HG03280 (cell line): ENCODE data around the gene FAM168A.

Experiments used
- ATAC-seq: cut with Tn5 transposase; IDR thresholded peaks from one replicate; pipeline ENCODE4 v1.9.1; 2021; ENCODE audit warnings: mild to moderate bottlenecking, moderate library complexity; ENCODE audit not compliant: unreplicated experiment

Gene FAM168A

GRCh38 chr11:73404506-73405145, 193.3 kb downstream of the FAM168A start:
- ATAC-seq: no peak

GRCh38 chr11:73404048-73404447, 193.9 kb downstream of the FAM168A start:
- ATAC-seq: no peak

GRCh38 chr11:73403541-73403940, 194.4 kb downstream of the FAM168A start:
- ATAC-seq: no peak

- ATAC-seq: no peak
These were observed 195.1 kb downstream of the FAM168A start for GRCh38 chr11:73402834-73403185.

- ATAC-seq: no peak
These were observed 195.7 kb downstream of the FAM168A start for GRCh38 chr11:73401924-73402833.

- no peak for ATAC-seq
These were observed 196.5 kb downstream of the FAM168A start for GRCh38 chr11:73401217-73401923.

- ATAC-seq: no peak
These were observed 197.6 kb downstream of the FAM168A start for GRCh38 chr11:73400293-73400692.

- ATAC-seq: no peak
These were observed 198.3 kb downstream of the FAM168A start for GRCh38 chr11:73399636-73400035.

GRCh38 chr11:73399159-73399590, 198.7 kb downstream of the FAM168A start:
- no peak for ATAC-seq

GRCh38 chr11:73398721-73399120, 199.2 kb downstream of the FAM168A start:
- no peak for ATAC-seq

- no peak for ATAC-seq
These were observed 199.8 kb downstream of the FAM168A start for GRCh38 chr11:73398132-73398526.

GRCh38 chr11:73397468-73398131, 200.3 kb downstream of the FAM168A start:
- ATAC-seq: no peak

- no peak for ATAC-seq
These were observed 200.9 kb downstream of the FAM168A start for GRCh38 chr11:73396985-73397384.

- no peak for ATAC-seq
These were observed 201.5 kb downstream of the FAM168A start for GRCh38 chr11:73396251-73396930.

- ATAC-seq: no peak
These were observed 202.4 kb downstream of the FAM168A start for GRCh38 chr11:73395297-73396208.

- ATAC-seq: no peak
These were observed 203.3 kb downstream of the FAM168A start for GRCh38 chr11:73394416-73395296.

GRCh38 chr11:73393479-73394415, 204.2 kb downstream of the FAM168A start:
- no peak for ATAC-seq
